K562 (cell line): ENCODE measurements around the gene TRAK1. TPM values are rescaled to one million over a fixed set of nuclear protein-coding genes. Genes with fewer than 3 reads are reported as not detected.

ENCODE experiments used
- ESRRA ChIP-seq: fragments of 450-650 bp; IDR thresholded peaks from 2 replicates; pipeline ENCODE4 v1.6.1; 2014; ENCODE audit warnings: low read depth, mild to moderate bottlenecking, moderate library complexity, borderline replicate concordance
- LEF1 ChIP-seq: fragments of 450-650 bp; IDR thresholded peaks from 2 replicates; pipeline ENCODE4 v1.6.1; 2016; ENCODE audit warnings: mild to moderate bottlenecking
- OTX1 ChIP-seq: fragments of 450-650 bp; formaldehyde crosslinking; IDR thresholded peaks from 2 replicates; pipeline ENCODE4 v1.4.0; 2022; ENCODE audit warnings: mild to moderate bottlenecking
- PML ChIP-seq: IDR thresholded peaks from 2 replicates; pipeline ENCODE4 v1.6.1; 2012; ENCODE audit warnings: low read length, inconsistent platforms
- POLR3A ChIP-seq: IDR thresholded peaks from 2 replicates; pipeline ENCODE4 v1.6.1; 2011; ENCODE audit warnings: borderline replicate concordance, mild to moderate bottlenecking, moderate library complexity; ENCODE audit not compliant: insufficient read length, insufficient read depth; ENCODE audit errors: extremely low read depth
- STAG1 ChIP-seq: sonication (generic); formaldehyde crosslinking; IDR thresholded peaks from 2 replicates; pipeline ENCODE4 v1.5.0; 2020; ENCODE audit warnings: missing genetic modification reagents, borderline replicate concordance
- ZNF507 ChIP-seq: conservative IDR thresholded peaks from 2 replicates; pipeline ENCODE4 v1.6.1; 2017; ENCODE audit warnings: missing genetic modification characterization, missing compliant biosample characterization
- ZNF696 ChIP-seq: fragments of 250-450 bp; sonication (Bioruptor Pico); conservative IDR thresholded peaks from 2 replicates; pipeline ENCODE4 v1.4.0; 2020; ENCODE audit warnings: mild to moderate bottlenecking, moderate library complexity
- polyA plus RNA-seq, 8 experiments: library from polyadenylated mRNA; depleted of rRNA in 4 of 8; stranded (reverse) in 5 of 8; unstranded in 3 of 8; fragments of >200 nt; fragmentation: Nextera tagmentation in 2 of 8; fragmentation: Illumina TruSeq in 1 of 8; extraction: Ambion mirVana in 2 of 8; extraction: Trizol in 1 of 8; gene quantifications; 2 replicates each; pipeline versions ENCODE4 v1.2.1 to v1.2.3, GENCODE V29; 2011 to 2014; ENCODE audit warnings: inconsistent platforms in 1 of 8, missing spikeins in 1 of 8
- total RNA-seq, 7 experiments: library from RNA; depleted of rRNA in 6 of 7; stranded (reverse); fragments of >200 nt in 6 of 7; fragmentation: Illumina TruSeq in 2 of 7; extraction: Trizol in 2 of 7; gene quantifications; 2 replicates each; pipeline versions ENCODE4 v1.2.1 to v1.2.3, GENCODE V29; 2011 to 2021; ENCODE audit warnings: low replicate concordance in 1 of 7
- TF ChIP-seq, protein P1 (sequence below): fragments of 250-450 bp; sonication (Bioruptor Pico); IDR thresholded peaks from 2 replicates; pipeline ENCODE4 v1.8.0; 2021; ENCODE audit warnings: moderate library complexity, mild to moderate bottlenecking, inconsistent platforms
- TF ChIP-seq, protein P2 (sequence below): sonication (generic); formaldehyde crosslinking; IDR thresholded peaks from 2 replicates; pipeline ENCODE4 v1.8.0; 2022; ENCODE audit warnings: mild to moderate bottlenecking, missing genetic modification reagents

TRAK1 gene
- total and polyA plus RNA-seq, 9 of the 15 experiments (the other 6 are each of a cell fraction or from before 2014, with no cell fraction given), result 5.3 to 28.5 (median 17.5) TPM

DNA sequence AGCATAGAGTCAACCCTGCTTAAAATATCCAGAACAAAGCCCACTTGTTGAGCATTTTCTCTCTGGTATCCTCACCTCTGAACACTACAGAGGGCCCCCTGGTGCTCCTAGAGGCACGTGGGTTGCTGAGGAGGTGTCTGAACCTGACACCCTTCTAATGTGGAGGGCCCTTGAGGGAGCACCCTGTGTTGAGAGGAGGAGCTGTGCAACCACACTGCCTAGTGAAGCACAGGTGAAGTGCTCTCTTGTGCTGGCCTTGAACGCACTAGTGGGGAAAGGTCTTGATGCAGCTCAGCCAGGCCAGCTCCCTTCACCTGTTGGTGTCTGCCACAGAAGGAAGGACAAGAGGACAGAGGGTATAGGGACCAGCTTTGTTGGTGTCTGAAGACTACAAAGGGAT is 122.9 kb downstream of the TRAK1 start (continued):
- TF ChIP-seq ESRRA (no peak), STAG1 (CRISPR knock-in tag) (no peak), ZNF696 (no peak), OTX1 (CRISPR knock-in tag) (no peak), PML (no peak), POLR3A (no peak), ZNF507 (tag) (no peak), LEF1 (no peak)
- TF ChIP-seq, protein P1, sequence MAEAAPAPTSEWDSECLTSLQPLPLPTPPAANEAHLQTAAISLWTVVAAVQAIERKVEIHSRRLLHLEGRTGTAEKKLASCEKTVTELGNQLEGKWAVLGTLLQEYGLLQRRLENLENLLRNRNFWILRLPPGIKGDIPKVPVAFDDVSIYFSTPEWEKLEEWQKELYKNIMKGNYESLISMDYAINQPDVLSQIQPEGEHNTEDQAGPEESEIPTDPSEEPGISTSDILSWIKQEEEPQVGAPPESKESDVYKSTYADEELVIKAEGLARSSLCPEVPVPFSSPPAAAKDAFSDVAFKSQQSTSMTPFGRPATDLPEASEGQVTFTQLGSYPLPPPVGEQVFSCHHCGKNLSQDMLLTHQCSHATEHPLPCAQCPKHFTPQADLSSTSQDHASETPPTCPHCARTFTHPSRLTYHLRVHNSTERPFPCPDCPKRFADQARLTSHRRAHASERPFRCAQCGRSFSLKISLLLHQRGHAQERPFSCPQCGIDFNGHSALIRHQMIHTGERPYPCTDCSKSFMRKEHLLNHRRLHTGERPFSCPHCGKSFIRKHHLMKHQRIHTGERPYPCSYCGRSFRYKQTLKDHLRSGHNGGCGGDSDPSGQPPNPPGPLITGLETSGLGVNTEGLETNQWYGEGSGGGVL (CRISPR knock-in tag), result no peak
- TF ChIP-seq, protein P2, sequence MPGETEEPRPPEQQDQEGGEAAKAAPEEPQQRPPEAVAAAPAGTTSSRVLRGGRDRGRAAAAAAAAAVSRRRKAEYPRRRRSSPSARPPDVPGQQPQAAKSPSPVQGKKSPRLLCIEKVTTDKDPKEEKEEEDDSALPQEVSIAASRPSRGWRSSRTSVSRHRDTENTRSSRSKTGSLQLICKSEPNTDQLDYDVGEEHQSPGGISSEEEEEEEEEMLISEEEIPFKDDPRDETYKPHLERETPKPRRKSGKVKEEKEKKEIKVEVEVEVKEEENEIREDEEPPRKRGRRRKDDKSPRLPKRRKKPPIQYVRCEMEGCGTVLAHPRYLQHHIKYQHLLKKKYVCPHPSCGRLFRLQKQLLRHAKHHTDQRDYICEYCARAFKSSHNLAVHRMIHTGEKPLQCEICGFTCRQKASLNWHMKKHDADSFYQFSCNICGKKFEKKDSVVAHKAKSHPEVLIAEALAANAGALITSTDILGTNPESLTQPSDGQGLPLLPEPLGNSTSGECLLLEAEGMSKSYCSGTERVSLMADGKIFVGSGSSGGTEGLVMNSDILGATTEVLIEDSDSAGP, result no peak
